ENCODE measurements around the gene G3BP2.

GRCh38 chr4:75630937-75631329 lies 42.3 kb downstream of the G3BP2 start:
- TF ChIP-seq CTCF (IDR thresholded peaks at IDR 0.05; ENCODE audit: insufficient read depth, low read length, poor library complexity, severe bottlenecking) (no peak), EZH2phosphoT487 (conservative IDR thresholded peaks at IDR 0.05; ENCODE audit: low read length) (no peak)

Data from SU-DHL-6 (cell line).